Activated CD4-positive, alpha-beta T cell treated with anti-CD3 and anti-CD28 coated beads, Interleukin-2, amount 50 U/mL, for 1 hour (primary cell): ENCODE results near the gene ITPR2.

Experiments used
- DNase-seq: peaks from one replicate; pipeline ENCODE4 v3.0.0-alpha.2; 2020

Gene ITPR2

GRCh38 chr12:26373606-26374495 is 459.1 kb downstream of the ITPR2 start:
- DNase-seq, result no peak

- DNase-seq, result no peak
These were observed 460.1 kb downstream of the ITPR2 start for GRCh38 chr12:26372866-26373265.

GRCh38 chr12:26370098-26370497 is 462.9 kb downstream of the ITPR2 start:
- DNase-seq, result no peak

- DNase-seq, result no peak
These were observed 463.4 kb downstream of the ITPR2 start for GRCh38 chr12:26369588-26369987.

GRCh38 chr12:26367991-26368730 is 464.8 kb downstream of the ITPR2 start:
- no peak for DNase-seq

- DNase-seq, result no peak
These were observed 471.0 kb downstream of the ITPR2 start for GRCh38 chr12:26361964-26362363.

GRCh38 chr12:26360062-26360461 is 472.9 kb downstream of the ITPR2 start:
- no peak for DNase-seq

GRCh38 chr12:26359576-26359975 is 473.4 kb downstream of the ITPR2 start:
- DNase-seq, result no peak

GRCh38 chr12:26358651-26359050 is 474.3 kb downstream of the ITPR2 start:
- no peak for DNase-seq

- DNase-seq, result no peak
These were observed 485.7 kb downstream of the ITPR2 start for GRCh38 chr12:26347300-26347699.

- no peak for DNase-seq
These were observed 486.3 kb downstream of the ITPR2 start for GRCh38 chr12:26346736-26347135.

GRCh38 chr12:26345471-26346003 is 487.5 kb downstream of the ITPR2 start:
- DNase-seq, result no peak

- no peak for DNase-seq
These were observed 491.5 kb downstream of the ITPR2 start for GRCh38 chr12:26341491-26341890.

GRCh38 chr12:26340649-26341048 is 492.3 kb downstream of the ITPR2 start:
- DNase-seq, result no peak

GRCh38 chr12:26339976-26340375 is 493.0 kb downstream of the ITPR2 start:
- no peak for DNase-seq

- DNase-seq, result no peak
These were observed 494.1 kb downstream of the ITPR2 start for GRCh38 chr12:26338586-26339572.

- no peak for DNase-seq
These were observed 497.3 kb downstream of the ITPR2 start for GRCh38 chr12:26335651-26336050.

- DNase-seq, result no peak
These were observed 498.3 kb downstream of the ITPR2 start for GRCh38 chr12:26334621-26335124.

- no peak for DNase-seq
These were observed 501.0 kb downstream of the ITPR2 start for GRCh38 chr12:26331960-26332359.

GRCh38 chr12:26331136-26331535 is 501.9 kb downstream of the ITPR2 start:
- DNase-seq, result no peak

GRCh38 chr12:26327975-26328644 is 504.9 kb downstream of the ITPR2 start:
- DNase-seq, result no peak

GRCh38 chr12:26323673-26324072 is 509.3 kb downstream of the ITPR2 start:
- no peak for DNase-seq
